ENCODE results near the gene KCNG2.

KCNG2 gene

GRCh38 chr18:79769698-79770500, 27.8 kb upstream of the KCNG2 start:
- DNase-seq (ENCODE audit: low read depth): no peak

DNA sequence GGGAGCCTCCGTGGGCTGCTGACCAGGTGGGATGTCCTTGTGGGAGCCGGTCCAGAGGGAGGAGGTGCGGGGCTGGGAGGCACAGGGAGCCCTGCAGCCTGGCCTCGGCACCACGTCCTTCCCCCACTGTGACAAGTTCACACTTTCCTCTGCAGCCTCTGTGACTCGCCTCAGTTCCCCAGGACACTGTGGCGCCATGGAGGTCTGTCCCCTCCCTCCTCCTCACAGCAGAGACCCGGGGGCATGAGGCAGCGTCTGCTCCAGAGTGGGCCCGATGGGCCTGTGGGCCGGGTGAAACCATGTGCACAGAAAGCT, 27.3 kb upstream of the KCNG2 start:
- no peak for DNase-seq (ENCODE audit: low read depth)

DNA sequence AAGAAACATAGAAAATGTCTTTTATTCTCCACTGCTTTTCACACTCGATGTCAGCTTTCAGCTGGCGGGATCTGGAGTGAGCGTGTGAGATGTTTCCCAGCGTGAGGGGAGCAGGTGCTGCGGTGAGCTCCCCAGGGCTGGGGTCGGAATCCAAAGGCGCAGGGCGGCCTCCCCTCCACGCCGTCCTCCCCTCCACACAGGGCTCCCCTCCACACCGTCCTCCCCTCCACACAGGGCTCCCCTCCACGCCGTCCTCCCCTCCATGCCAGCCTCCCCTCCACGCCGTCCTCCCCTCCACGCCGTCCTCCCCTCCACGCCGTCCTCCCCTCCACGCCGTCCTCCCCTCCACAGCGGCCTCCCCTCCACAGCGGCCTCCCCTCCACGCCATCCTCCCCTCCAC, 26.9 kb upstream of the KCNG2 start:
- no peak for DNase-seq (ENCODE audit: low read depth)

- no peak for DNase-seq (ENCODE audit: low read depth)
These were observed 26.2 kb upstream of the KCNG2 start for GRCh38 chr18:79771446-79772107.

GRCh38 chr18:79772108-79772864, 25.5 kb upstream of the KCNG2 start:
- DNase-seq (ENCODE audit: low read depth): no peak

DNA sequence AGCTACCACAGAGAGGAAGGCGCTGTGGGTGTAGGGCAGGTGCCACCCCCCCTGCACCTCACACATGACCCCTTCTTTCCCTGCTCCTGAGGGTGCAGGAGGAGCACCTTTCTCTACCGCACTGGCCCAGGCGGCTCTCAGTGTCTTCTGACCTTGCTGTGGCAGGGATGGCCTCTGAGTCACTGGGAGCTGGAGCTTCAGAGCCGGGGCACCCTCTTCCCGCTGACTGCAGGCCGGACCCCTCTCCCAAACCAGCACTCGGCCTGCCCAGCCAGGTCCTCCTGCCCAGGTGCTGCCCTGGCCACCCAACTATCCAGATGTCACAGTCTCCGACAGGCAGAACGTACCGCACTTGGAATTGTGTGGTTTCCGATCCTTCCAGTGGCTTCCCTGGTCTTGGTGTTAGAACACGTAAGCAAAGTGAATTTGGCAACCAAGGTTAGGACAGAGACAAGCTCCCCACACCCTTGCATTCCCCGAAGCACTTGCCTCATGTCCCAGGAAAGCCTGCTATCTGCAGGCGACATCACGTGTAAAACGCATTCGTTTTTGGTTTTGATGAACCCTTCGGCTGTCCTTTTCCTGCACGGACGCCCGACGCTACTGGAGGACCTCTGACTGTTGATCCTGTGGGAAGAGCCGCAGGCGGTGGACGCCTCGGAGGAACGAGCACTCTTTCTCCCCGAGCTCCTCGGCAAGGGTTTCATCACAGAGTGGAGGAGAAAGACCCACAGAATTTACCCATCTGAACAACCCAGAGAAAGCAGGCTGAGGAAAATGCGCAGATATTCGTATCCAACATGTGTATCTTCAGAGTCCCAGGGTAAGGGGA, 24.7 kb upstream of the KCNG2 start:
- no peak for DNase-seq (ENCODE audit: low read depth)

- no peak for DNase-seq (ENCODE audit: low read depth)
These were observed 23.6 kb upstream of the KCNG2 start for GRCh38 chr18:79774111-79774510.

- DNase-seq (ENCODE audit: low read depth): no peak
These were observed 22.1 kb upstream of the KCNG2 start for GRCh38 chr18:79775441-79776221.

- DNase-seq (ENCODE audit: low read depth): no peak
These were observed 21.1 kb upstream of the KCNG2 start for GRCh38 chr18:79776674-79777073.

DNA sequence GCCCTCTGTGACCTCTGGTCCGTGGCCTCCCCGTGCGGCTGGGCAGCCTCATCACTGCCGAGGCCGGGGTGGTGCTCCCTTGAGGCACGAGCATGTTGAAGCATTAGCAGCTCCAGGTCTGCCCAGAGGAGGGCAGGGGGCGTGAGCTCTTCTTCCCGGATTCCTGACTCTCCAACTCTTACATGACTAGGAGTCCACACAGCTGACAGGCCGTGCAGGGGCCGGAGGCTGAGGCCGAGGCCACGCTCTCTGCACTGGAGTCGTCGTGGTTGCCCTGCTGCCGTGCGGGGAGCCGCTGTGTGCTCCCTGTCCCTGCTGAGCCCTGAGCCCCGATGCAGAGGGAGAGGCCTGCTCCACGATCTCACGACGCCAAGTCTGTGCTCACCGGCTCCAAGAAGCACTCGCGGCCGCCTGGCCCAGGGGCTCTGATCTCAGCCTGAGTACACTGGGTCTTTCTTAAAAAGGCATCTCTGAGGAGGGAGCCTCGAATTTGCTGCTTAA, 19.4 kb upstream of the KCNG2 start:
- DNase-seq (ENCODE audit: low read depth): no peak

DNA sequence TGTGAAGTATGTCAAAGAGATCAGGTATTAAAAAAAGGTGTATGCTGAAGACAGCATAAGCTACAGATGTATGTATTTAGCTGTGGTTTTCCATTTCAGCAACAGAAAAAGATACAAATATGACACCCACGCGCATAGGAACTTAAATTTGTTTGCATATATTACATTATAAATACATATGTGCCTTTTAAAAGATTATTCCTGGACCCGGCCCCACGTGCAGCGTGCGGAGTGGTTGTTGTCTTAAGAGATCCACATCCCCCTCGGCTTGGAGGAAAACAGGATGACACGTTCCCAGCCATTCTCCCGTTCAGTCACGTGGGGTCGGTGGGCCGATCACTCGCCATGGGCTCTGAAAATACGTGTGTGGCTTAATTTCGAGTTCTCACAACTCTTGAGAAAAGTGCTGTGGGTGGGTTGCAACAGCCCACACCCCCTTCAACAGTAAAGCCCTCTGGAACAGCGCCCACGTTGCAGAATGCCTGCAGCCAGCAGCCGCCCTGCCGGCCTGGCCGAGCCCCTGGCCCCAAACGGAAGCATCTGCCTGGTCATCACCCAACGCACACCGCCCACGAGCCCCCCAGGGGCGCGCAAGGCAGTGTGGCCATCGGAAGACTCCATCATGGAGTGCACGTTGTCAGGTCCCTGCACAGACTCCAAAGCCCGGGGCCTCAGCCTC, 18.6 kb upstream of the KCNG2 start:
- no peak for DNase-seq (ENCODE audit: low read depth)

DNA sequence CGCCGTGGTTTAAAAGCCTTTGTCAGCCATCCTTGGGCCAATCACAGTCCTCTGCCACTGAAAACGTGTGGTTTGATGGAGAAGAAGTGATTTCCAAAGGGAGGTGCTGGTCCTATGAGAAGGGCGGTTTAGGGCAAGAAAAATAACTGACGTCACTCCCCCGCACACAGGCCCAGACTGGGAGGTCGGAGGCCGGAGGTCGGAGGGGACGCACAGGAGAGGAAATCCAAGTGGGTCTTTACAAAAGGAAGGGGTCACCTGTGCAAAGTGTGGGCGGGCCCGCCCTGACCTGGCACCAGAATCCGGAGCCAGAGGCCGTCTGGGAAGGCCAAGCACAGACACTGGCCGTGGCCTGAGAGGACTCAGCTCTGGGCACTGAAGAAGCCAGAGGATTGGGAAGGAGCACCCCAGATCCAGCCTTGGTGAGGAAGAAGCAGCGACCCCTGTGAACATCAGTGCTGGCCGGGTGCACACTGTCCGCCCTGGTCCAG, 18.0 kb upstream of the KCNG2 start:
- no peak for DNase-seq (ENCODE audit: low read depth)

DNA sequence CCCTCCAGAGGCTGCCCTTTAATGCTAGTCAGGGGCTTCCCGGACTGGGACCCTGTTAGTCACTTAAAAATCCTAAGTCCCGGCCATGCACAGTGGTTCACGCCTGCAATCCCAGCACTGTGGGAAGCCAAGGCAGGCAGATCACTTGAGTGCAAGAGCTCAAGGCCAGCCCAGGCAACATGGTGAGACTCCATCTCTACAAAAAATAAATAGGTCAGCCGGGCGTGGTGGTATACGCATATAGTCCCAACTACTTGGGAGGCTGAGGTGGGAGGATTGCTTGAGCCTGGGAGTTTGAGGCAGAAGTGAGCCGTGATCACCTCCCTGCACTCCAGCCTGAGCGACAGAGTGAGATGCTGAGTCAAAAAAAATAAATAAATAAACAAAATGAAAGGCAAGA, 17.2 kb upstream of the KCNG2 start:
- DNase-seq (ENCODE audit: low read depth): no peak

GRCh38 chr18:79781331-79781941, 16.3 kb upstream of the KCNG2 start:
- no peak for DNase-seq (ENCODE audit: low read depth)

DNA sequence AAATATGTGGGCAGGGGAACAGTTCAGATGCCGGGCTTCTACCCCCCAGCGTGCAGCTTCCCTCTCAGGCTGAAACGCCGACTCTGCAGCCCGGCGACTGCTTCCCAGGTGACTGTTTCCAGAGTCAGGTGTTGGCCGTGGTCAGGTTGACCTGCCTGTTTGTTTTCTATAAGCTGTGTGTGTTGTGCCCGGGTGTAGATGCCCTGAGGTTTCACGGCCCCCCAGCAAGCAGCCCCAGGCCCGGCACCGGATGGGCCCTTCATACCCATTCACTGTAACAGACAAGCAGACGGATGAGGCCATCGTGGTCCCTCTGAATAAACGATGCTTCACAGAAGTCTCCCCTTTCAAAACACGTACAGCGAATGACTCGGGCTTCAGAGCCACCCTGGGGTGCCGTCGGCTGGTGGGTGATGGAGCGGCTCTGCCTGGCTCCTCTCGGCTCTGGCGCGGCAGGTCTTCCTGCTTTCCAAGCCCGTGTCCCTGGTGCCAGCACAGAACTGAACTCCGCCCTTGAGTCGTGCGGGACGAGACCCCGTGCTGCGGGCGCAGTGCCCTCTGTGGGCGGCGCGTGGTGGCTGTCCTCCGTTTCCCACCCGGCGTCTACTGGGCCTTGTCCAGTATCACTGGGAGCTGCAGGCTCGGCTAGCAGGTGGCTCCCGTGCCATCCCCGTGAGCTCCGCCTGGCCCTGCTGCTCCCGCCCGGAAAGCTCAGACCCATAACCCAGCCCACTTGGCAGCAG, 15.0 kb upstream of the KCNG2 start:
- no peak for DNase-seq (ENCODE audit: low read depth)

GRCh38 chr18:79784071-79784913, 13.4 kb upstream of the KCNG2 start:
- DNase-seq (ENCODE audit: low read depth): no peak

DNA sequence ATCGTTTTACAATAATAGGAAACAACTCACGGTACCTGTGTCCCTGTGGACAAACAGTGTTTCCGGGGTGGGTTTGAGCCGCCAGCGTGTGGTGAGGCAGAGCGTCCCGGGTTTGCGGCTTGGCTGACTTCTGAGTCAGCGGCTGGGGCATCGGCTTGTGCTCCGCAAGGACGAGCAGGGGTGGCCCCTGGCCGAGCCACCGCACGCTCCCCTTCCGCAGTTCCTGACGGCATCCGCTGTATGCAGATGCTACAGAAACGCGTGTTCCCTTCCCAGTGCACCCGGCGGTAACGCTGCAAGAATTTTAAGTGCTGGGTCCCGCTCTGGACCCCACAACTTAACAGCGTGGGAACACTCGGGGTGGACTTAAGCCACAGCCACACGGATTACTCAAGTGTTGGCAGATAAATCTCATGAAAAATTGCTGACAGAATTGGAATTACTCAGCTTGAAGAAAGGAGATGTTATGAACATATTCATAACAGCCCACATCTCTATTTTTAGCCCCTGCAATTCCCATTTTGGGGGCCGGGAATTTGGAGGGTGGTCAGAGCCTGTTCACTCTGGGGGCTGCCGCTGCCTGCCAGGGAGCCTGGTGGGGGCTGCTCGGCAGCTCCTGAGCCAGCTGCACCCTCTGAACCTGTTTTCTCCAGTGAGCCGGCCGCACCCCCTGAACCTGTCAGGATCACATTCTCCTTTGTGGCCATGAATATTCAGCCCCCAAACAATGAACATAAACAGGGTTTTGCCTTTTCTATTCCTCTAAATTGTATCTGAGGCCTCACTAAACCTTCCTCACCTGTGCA, 12.6 kb upstream of the KCNG2 start:
- no peak for DNase-seq (ENCODE audit: low read depth)

DNA sequence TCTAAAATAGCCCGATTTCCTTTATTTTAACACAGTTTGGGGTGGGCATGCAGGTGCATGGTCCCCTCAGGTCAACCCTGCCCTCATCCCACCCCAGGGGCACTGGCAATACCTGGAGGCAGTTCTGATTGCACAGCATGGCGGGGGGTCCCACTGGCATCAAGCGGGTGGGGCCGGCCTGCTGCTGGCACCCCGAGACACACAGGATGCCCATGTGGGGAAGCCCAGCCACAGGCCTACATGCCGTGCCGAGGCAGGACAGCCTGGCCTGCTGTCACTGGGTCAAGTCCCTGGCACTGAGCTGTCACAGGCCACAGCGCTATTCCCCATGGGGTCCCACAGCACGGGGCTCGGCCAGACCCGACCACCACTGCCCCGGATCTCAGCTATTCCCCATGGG, 11.9 kb upstream of the KCNG2 start:
- no peak for DNase-seq (ENCODE audit: low read depth)

Data from fibroblast of the conjunctiva (primary cell).